ENCODE data around the gene GSTA1.
"Not testable (repeated sequence)": the region's sequence is repeated elsewhere in the genome, so short reads cannot be mapped to it uniquely, and the experiment has no call there.

GSTA1 gene

DNA sequence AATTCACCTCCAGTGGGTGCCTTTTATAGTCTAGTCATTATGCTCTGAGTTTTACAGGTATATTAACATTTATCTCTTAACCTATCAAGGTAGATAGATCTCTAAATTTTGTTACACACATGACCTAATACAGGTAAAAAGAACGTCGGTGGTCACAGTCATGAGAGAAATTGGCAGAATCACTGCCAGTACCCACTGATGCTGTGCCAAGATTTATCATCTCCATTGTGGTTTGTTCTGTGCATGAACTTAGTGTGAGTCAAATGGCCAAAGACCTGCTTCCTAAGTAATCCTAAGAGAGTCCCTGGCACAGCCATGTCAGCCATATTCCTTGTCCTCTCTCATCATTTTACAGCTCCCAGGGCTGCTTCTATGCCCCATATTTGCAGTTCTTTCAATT, 9.2 kb downstream of the GSTA1 start:
- H3K36me3 ChIP-seq (ENCODE audit: control insufficient read depth, insufficient read depth, low read length); H3K27ac ChIP-seq (ENCODE audit: low read depth, low read length); H3K9ac ChIP-seq (ENCODE audit: low read length); H3K4me3 ChIP-seq (ENCODE audit: low read length); H3K4me1 ChIP-seq (ENCODE audit: control insufficient read depth, insufficient read depth, low read length); H3K27me3 ChIP-seq (ENCODE audit: control insufficient read depth, insufficient read depth, low read length): not testable (repeated sequence)

DNA sequence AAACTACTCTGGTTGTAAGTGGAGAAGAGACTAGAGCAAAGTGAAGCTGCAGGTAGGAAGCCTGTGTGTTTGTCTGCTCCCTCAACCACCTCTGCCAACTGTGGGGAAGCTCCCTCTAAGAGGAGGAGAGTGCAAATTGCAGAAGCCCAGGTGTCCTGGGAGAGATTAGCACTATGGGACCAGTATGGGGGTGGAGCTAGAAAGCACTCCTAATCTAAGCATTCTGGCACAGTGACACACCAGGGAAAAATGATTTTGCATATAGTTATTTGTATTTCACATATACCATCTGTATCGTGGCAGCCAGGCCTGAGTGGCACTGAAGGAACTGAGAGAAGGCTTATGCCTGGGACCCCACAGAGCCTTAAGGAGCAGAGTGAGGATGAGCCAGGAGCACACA, 12.8 kb downstream of the GSTA1 start:
- Histone ChIP-seq H3K36me3 (ENCODE audit: control insufficient read depth, insufficient read depth, low read length) (no peaks in the 10 kb centered on the region), H3K27ac (ENCODE audit: low read depth, low read length) (no peak overlapping the region), H3K9ac (ENCODE audit: low read length) (no peak overlapping the region), H3K4me1 (ENCODE audit: control insufficient read depth, insufficient read depth, low read length) (no peaks in the 10 kb centered on the region), H3K4me3 (ENCODE audit: low read length) (no peak overlapping the region), H3K27me3 (ENCODE audit: control insufficient read depth, insufficient read depth, low read length) (no peaks in the 10 kb centered on the region)

DNA sequence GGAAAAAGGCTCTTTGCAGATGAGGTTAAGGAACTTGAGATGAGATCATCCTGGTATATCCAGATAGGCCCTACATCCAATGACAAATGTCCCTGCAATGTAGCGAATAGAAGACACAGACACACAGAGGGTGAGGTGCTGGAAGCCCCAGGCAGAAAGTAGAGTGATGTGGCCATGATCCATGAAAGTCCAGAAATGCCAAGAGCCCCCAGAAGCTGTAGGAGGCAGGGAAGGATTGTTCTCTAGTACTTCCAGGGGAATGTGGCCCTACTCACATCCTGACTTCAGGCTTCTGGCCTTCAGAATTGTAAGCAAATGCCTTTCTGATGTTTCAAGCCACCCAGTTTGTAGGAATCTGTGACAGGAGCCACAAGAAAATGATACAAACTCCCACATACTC, 14.0 kb downstream of the GSTA1 start:
- H3K9ac ChIP-seq (ENCODE audit: low read length); H3K4me3 ChIP-seq (ENCODE audit: low read length); H3K27ac ChIP-seq (ENCODE audit: low read depth, low read length); H3K4me1 ChIP-seq (ENCODE audit: control insufficient read depth, insufficient read depth, low read length); H3K36me3 ChIP-seq (ENCODE audit: control insufficient read depth, insufficient read depth, low read length); H3K27me3 ChIP-seq (ENCODE audit: control insufficient read depth, insufficient read depth, low read length): not testable (repeated sequence)

DNA sequence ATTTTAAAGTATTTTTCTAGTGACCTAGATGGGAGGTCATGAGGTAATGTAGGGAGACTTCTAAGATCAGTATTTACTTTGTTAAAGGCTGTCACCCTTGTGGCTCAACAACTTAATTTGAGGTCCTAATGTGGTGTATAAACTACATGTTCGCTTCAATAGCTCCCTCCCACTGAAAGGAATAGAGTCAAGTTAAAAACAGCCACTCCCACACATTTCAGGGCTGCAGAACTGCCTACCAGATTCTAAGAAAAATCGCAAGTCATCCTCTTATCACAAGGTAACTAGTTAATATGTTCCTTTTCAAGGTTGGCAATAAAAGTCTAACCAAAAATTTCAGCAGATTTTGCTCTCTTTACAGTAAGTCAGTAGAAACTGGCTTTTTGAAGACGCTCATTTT, 15.1 kb downstream of the GSTA1 start:
- Histone ChIP-seq H3K4me3 (ENCODE audit: low read length) (no peak overlapping the region), H3K27ac (ENCODE audit: low read depth, low read length) (no peak overlapping the region), H3K4me1 (ENCODE audit: control insufficient read depth, insufficient read depth, low read length) (no peaks in the 10 kb centered on the region), H3K27me3 (ENCODE audit: control insufficient read depth, insufficient read depth, low read length) (no peaks in the 10 kb centered on the region), H3K9ac (ENCODE audit: low read length) (no peak overlapping the region), H3K36me3 (ENCODE audit: control insufficient read depth, insufficient read depth, low read length) (no peaks in the 10 kb centered on the region)

DNA sequence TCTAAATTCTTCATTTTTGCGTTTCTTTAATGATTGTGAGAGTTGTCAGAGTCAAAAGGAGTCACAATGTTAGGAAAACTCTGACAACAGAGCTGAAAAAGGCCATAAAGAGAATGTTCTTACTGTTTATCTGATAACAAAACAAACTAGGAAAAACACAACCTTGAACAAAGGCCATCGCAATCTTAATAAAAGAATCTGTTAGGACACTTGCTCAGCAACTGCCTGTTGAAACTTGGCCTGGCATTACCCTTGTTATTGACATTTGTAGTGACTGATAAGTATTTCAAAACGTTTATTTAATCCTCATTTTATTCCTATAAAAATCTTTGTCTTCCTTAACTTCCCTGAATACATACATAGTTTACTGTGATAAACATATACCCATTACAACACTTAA, 15.7 kb downstream of the GSTA1 start:
- H3K9ac ChIP-seq (ENCODE audit: low read length): no peak overlapping the region
- no peaks in the 10 kb centered on the region for H3K36me3 ChIP-seq (ENCODE audit: control insufficient read depth, insufficient read depth, low read length)
- no peaks in the 10 kb centered on the region for H3K4me1 ChIP-seq (ENCODE audit: control insufficient read depth, insufficient read depth, low read length)
- no peak overlapping the region for H3K4me3 ChIP-seq (ENCODE audit: low read length)
- no peaks in the 10 kb centered on the region for H3K27me3 ChIP-seq (ENCODE audit: control insufficient read depth, insufficient read depth, low read length)
- H3K27ac ChIP-seq (ENCODE audit: low read depth, low read length): no peak overlapping the region

DNA sequence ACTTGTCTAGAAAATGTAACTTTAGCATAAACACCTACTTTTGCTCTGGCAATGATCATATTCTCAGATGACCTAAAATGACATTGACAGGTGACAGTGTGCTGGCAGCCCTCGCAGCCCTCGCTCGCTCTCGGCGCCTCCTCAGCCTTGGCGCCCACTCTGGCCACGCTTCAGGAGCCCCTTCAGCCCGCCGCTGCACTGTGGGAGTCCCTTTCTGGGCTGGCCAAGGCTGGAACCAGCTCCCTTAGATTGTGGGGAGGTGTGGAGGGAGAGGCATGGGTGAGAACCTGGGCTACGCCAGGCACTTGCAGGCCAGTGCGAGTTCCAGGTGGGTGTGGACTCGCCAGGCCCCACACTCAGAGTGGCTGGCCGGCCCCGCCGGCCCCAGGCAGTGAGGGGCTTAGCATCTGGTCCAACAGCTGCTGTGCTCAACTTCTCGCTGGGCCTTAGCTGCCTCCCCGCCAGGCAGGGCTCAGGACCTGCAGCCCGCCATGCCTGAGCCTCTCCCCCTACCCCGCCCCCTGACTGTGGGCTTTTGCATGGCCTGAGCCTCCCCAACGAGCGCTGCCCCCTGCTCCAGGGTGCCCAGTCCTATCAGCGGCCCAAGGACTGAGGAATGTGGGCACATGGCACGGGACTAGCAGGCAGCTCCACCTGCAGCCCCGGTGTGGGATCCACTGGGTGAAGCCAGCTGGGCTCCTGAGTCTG, 17.2 kb downstream of the GSTA1 start:
- Histone ChIP-seq H3K36me3 (ENCODE audit: control insufficient read depth, insufficient read depth, low read length) (no peaks in the 10 kb centered on the region), H3K27ac (ENCODE audit: low read depth, low read length) (no peak overlapping the region), H3K27me3 (ENCODE audit: control insufficient read depth, insufficient read depth, low read length) (no peaks in the 10 kb centered on the region), H3K9ac (ENCODE audit: low read length) (no peak overlapping the region), H3K4me1 (ENCODE audit: control insufficient read depth, insufficient read depth, low read length) (no peaks in the 10 kb centered on the region), H3K4me3 (ENCODE audit: low read length) (no peak overlapping the region)

DNA sequence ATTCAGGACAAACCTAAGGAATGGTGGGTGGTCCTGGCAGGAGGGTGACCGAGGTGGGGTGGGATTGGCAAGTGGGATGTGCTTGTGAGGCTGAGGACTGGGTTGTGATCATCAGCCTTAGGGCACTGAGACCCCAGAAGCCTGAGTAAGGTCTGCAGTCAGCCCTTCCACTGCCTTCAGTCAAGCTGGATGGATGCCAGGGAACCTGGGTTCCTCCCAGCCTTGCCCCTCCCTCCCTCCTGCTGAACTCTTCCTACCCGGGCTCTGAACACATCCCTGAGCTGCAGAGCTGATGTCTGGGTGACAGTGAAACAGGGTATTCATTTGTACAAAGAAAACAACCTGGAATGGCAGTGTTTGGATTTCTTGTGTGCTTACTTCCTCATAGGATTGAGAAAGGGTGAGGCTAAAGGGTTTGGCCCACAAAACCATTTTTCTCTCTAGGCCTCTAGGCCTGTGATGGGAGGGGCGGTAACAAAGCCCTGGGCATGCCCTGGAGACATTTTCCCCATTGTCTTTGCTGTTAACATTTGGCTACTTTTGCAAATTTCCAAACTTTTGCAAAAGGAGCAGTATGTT, 20.8 kb downstream of the GSTA1 start:
- not testable (repeated sequence) for H3K9ac ChIP-seq (ENCODE audit: low read length); H3K27ac ChIP-seq (ENCODE audit: low read depth, low read length); H3K4me1 ChIP-seq (ENCODE audit: control insufficient read depth, insufficient read depth, low read length); H3K4me3 ChIP-seq (ENCODE audit: low read length); H3K27me3 ChIP-seq (ENCODE audit: control insufficient read depth, insufficient read depth, low read length); H3K36me3 ChIP-seq (ENCODE audit: control insufficient read depth, insufficient read depth, low read length)

DNA sequence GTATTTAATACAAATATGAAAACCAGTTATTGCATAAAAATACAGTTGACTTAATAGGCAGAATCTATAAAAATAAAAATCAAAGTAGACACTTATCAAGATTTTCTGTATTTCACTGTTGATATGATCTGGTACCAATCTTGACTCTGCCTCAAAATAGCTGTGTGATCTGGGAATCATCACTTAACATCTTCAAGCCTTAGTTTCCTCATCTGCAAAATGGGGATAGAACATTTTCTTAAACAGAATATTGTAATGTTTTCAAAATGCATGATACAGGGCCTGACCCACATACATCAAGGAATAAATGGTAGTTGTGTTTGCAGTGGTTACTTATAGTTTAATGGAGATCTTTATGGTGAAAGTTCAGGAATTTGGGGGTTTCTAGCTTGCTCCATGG, 21.4 kb downstream of the GSTA1 start:
- H3K9ac ChIP-seq (ENCODE audit: low read length); H3K27ac ChIP-seq (ENCODE audit: low read depth, low read length): not testable (repeated sequence)

DNA sequence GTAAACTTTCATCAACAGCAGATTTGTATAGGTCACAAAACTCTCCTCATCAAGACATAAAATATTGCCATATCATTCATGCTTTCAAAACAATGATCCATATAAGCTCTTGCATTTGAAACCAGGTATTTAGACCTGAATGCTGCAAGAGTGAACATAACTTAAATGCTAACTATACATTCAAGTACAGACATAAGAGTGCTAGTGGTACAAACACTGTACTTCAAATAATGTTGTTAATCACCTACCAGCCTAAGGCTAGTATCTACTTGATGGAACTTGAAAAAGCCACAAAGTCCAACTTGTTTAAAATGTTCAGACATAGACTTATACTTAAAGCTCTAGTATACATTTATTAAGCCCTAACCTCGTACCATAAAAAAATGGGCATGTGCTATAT, 24.4 kb downstream of the GSTA1 start:
- Histone ChIP-seq H3K4me3 (ENCODE audit: low read length) (no peak overlapping the region), H3K36me3 (ENCODE audit: control insufficient read depth, insufficient read depth, low read length) (no peaks in the 10 kb centered on the region), H3K4me1 (ENCODE audit: control insufficient read depth, insufficient read depth, low read length) (no peaks in the 10 kb centered on the region), H3K27ac (ENCODE audit: low read depth, low read length) (no peak overlapping the region), H3K9ac (ENCODE audit: low read length) (no peak overlapping the region), H3K27me3 (ENCODE audit: control insufficient read depth, insufficient read depth, low read length) (no peaks in the 10 kb centered on the region)

More for the DNA sequence above, 21.4 kb downstream of the GSTA1 start:
- H3K27me3 ChIP-seq (ENCODE audit: control insufficient read depth, insufficient read depth, low read length); H3K36me3 ChIP-seq (ENCODE audit: control insufficient read depth, insufficient read depth, low read length); H3K4me1 ChIP-seq (ENCODE audit: control insufficient read depth, insufficient read depth, low read length); H3K4me3 ChIP-seq (ENCODE audit: low read length): not testable (repeated sequence)

DNA sequence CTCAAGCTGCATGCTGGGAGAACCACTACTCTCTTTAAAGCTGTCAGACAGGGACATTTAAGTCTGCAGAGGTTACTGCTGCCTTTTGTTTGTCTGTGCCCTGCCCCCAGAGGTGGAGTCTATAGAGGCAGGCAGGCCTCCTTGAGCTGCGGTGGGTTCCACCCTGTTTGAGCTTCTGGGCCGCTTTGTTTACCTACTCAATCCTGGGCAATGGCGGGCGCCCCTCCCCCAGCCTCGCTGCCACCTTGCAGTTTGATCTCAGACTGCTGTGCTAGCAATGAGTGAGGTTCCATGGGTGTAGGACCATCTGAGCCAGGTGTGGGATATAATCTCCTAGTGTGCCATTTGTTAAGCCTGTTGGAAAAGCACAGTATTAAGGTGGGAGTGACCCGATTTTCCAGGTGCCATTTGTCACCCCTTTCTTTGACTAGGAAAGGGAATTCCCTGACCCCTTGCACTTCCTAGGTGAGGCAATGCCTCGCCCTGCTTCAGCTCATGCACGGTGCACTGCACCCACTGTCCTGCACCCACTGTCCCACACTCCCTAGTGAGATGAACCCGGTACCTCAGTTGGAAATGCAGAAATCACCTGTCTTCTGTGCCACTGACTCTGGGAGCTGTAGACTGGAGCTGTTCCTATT, 26.8 kb downstream of the GSTA1 start:
- not testable (repeated sequence) for H3K4me1 ChIP-seq (ENCODE audit: control insufficient read depth, insufficient read depth, low read length); H3K27me3 ChIP-seq (ENCODE audit: control insufficient read depth, insufficient read depth, low read length); H3K27ac ChIP-seq (ENCODE audit: low read depth, low read length); H3K9ac ChIP-seq (ENCODE audit: low read length); H3K4me3 ChIP-seq (ENCODE audit: low read length); H3K36me3 ChIP-seq (ENCODE audit: control insufficient read depth, insufficient read depth, low read length)

DNA sequence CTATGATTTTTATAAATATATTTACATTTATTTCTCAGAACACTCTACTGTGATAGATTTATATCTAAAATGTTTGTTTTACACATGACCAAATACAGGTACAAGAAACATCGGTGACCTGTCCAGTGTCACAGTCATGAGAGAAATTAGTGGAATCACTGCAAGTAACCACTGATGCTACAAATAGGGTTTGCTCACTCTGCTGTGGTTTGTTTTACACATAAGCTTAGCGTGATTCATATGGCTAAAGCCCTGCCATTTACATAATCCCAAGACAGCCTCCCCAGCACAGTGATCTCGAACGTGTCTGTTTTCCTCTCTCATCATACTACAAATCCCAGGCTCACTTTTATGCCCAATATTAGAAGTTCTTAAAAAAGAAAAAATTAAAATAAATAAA, 34.2 kb downstream of the GSTA1 start:
- not testable (repeated sequence) for H3K9ac ChIP-seq (ENCODE audit: low read length); H3K36me3 ChIP-seq (ENCODE audit: control insufficient read depth, insufficient read depth, low read length); H3K4me3 ChIP-seq (ENCODE audit: low read length); H3K4me1 ChIP-seq (ENCODE audit: control insufficient read depth, insufficient read depth, low read length); H3K27ac ChIP-seq (ENCODE audit: low read depth, low read length); H3K27me3 ChIP-seq (ENCODE audit: control insufficient read depth, insufficient read depth, low read length)

DNA sequence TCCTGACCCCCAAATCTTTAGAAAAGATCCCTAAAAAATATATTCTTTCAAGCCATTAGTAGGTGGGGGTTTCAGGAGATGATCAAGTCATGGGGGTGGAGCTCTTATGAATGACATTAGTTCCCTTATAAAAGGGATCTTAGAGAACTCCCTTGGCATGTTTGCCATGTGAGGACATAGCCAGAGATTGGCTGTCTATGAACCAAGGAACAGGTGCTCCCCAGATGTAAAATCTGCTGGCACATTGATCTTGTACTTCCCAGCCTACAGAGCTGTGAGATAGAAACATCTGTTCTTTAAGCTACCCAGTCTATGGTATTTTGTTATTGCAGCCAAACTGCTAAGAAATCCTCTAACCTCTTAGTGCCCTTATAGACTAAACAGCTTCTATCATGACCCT, 36.0 kb downstream of the GSTA1 start:
- H3K4me3 ChIP-seq (ENCODE audit: low read length); H3K4me1 ChIP-seq (ENCODE audit: control insufficient read depth, insufficient read depth, low read length); H3K36me3 ChIP-seq (ENCODE audit: control insufficient read depth, insufficient read depth, low read length); H3K27ac ChIP-seq (ENCODE audit: low read depth, low read length); H3K9ac ChIP-seq (ENCODE audit: low read length); H3K27me3 ChIP-seq (ENCODE audit: control insufficient read depth, insufficient read depth, low read length): not testable (repeated sequence)

DNA sequence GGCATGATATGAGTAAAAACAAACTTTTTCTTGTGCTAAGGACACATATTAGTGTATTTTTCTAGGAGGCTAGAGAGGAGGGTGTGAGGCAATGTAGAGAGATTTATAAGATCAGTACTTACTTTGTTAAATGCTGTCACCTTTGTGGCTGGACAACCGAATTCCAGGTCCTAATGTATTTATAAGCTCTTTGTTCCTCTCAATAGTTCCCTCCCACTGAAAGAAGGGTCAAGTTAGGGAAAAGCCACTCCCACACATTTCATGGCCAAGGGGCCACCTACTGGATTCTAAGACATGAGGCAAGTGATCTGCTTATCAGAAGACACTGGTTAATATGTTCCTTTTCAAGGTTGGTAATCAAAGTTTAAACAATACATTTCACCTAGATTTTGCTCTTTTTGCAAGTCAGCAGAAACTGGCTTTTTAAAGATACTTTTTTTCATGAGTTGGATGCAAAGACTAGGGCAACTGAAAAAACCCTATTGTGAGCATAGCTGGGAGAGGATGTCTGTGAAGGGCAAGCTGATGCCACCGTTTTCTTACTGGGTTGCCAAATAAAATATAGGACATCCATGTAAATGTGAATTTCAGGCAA, 40.2 kb downstream of the GSTA1 start, which contains the start of gene GSTA2:
Gene GSTA2, minus strand, starts transcription at position 154 of the 595 bp plus-strand sequence. CDS start 5,528 bp downstream, outside the sequence.
- H3K4me3 ChIP-seq (ENCODE audit: low read length); H3K9ac ChIP-seq (ENCODE audit: low read length); H3K4me1 ChIP-seq (ENCODE audit: control insufficient read depth, insufficient read depth, low read length); H3K36me3 ChIP-seq (ENCODE audit: control insufficient read depth, insufficient read depth, low read length); H3K27ac ChIP-seq (ENCODE audit: low read depth, low read length); H3K27me3 ChIP-seq (ENCODE audit: control insufficient read depth, insufficient read depth, low read length): not testable (repeated sequence)
